Fibroblast of the aortic adventitia (primary cell): ENCODE data around the gene AOC1. TPM values are rescaled to one million over a fixed set of nuclear protein-coding genes. Genes with fewer than 3 reads are reported as not detected.

Source experiments
- DNase-seq: peaks from one replicate; pipeline ENCODE4 v3.0.0-alpha.2; 2010; ENCODE audit warnings: low read depth
- H3K4me3 ChIP-seq: 2 replicates; pipeline ENCODE4 v1.5.1; 2011; ENCODE audit warnings: low read depth, mild to moderate bottlenecking, control low read depth, low read length, moderate library complexity
- total RNA-seq: library from RNA; depleted of rRNA; stranded (reverse); fragments of >200 nt; gene quantifications from 2 replicates; pipeline ENCODE4 v1.2.3, GENCODE V29; 2012; ENCODE audit warnings: low replicate concordance
- TF ChIP-seq, protein P1 (sequence below): IDR thresholded peaks from 2 replicates; pipeline ENCODE4 v1.5.1; 2011; ENCODE audit warnings: mild to moderate bottlenecking, low read length, control low read depth, inconsistent platforms; ENCODE audit not compliant: insufficient read depth

Gene AOC1
- total RNA-seq, 1 donor, result not detected

DNA sequence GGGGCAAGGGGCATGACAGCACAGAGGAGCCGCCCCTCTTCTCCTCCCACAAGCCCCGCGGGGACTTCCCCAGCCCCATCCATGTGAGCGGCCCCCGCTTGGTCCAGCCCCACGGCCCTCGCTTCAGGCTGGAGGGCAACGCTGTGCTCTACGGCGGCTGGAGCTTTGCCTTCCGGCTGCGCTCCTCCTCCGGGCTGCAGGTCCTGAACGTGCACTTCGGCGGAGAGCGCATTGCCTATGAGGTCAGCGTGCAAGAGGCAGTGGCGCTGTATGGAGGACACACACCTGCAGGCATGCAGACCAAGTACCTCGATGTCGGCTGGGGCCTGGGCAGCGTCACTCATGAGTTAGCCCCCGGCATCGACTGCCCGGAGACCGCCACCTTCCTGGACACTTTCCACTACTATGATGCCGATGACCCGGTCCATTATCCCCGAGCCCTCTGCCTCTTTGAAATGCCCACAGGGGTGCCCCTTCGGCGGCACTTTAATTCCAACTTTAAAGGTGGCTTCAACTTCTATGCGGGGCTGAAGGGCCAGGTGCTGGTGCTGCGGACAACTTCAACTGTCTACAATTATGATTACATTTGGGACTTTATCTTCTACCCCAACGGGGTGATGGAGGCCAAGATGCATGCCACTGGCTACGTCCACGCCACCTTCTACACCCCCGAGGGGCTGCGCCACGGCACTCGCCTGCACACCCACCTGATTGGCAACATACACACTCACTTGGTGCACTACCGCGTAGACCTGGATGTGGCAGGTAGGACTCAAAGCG is 5.1 kb downstream of the AOC1 start:
- TF ChIP-seq, protein P1, sequence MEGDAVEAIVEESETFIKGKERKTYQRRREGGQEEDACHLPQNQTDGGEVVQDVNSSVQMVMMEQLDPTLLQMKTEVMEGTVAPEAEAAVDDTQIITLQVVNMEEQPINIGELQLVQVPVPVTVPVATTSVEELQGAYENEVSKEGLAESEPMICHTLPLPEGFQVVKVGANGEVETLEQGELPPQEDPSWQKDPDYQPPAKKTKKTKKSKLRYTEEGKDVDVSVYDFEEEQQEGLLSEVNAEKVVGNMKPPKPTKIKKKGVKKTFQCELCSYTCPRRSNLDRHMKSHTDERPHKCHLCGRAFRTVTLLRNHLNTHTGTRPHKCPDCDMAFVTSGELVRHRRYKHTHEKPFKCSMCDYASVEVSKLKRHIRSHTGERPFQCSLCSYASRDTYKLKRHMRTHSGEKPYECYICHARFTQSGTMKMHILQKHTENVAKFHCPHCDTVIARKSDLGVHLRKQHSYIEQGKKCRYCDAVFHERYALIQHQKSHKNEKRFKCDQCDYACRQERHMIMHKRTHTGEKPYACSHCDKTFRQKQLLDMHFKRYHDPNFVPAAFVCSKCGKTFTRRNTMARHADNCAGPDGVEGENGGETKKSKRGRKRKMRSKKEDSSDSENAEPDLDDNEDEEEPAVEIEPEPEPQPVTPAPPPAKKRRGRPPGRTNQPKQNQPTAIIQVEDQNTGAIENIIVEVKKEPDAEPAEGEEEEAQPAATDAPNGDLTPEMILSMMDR, result no peak
- H3K4me3 ChIP-seq, result no peak overlapping the region
- DNase-seq, result no peak

DNA sequence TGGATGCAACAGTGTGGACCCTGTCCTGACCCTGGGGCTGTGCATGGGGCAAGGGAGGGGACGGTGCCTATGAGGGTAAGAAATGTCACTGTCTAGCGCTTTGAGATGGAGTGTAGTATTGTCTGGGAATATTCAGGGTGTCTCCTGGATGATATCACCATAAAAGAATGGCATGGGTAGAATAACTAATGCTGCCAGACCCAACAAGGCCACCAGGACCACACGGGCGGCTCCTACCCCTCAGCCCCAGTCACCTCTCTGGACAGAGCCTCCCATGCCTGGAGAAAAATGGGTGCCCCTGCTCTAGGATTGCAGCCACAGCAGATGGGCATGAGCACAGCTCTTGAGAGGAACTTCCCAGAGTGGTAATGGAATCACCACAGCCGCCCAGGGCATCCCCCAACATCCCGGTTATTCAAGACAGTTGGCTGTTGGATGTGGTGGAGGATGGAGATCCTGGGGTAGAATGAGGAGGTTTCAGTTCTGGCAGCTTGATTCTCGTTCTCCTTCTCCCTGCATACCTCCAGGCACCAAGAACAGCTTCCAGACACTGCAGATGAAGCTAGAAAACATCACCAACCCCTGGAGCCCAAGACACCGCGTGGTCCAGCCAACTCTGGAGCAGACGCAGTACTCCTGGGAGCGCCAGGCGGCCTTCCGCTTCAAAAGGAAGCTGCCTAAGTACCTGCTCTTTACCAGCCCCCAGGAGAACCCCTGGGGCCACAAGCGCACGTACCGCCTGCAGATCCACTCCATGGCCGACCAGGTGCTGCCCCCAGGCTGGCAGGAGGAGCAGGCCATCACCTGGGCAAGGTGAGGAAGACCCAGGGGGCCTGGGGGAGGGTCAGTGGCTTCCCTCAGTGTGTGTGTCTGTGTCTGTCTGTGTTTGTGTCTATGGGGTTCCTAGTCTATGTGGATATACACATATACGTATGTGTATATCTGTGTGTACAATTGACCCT is 6.2 kb downstream of the AOC1 start:
- TF ChIP-seq, protein P1, result no peak
- no peak overlapping the region for H3K4me3 ChIP-seq
- no peak for DNase-seq

DNA sequence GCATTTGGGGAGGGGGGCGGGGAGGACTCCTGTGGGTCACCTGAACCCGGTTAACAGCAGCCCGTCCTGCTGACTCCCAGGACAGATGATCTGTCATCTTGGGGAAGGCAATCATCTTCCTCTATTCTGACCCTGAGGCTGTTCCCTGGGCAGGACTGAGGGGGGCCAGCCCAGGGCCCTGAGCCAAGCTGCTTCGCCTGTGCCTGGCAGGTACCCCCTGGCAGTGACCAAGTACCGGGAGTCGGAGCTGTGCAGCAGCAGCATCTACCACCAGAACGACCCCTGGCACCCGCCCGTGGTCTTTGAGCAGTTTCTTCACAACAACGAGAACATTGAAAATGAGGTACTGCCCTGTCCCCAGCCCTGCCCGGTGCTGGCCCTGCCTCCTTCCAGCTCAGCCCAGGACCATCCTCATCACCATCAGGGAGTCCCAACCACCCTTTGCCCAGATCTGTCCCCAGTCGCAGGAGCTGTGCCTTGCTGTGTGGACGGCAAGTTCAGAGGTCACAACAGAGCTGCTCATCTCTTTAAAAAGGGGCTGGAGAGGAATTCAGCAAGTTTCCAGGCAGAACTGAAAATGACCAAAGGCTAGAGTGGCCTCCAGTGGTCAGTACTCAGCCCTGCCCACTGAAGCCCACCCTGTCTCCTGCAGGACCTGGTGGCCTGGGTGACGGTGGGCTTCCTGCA is 8.1 kb downstream of the AOC1 start:
- TF ChIP-seq, protein P1, result no peak
- H3K4me3 ChIP-seq, result no peak overlapping the region
- no peak for DNase-seq

DNA sequence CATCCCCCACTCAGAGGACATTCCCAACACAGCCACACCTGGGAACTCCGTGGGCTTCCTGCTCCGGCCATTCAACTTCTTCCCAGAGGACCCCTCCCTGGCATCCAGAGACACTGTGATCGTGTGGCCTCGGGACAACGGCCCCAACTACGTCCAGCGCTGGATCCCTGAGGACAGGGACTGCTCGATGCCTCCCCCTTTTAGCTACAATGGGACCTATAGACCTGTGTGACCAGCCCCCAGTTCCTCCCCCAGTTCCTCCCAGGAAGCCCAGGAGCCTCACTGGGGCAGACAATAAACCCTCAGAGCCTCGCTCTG is 8.6 kb downstream of the AOC1 start:
- TF ChIP-seq, protein P1, result no peak

DNA sequence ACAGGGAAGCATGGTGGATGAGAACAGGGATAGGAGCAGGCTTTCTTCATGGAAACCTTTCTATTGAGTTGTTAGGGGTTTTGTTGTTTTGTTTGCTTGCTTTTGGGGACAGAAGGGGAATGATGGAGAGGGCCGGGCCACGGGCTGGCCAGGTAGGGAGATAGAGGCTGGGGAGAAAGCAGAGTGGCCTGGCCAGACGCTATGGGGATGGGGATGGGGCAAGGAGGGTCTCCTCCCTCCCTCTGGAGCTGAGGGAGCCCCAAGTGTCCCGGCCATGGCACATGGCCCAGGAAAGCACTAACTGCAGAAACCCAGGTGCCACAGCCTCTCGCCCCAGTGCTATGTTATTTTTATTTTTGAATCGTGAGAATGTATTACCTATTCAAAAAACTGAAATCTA is 10.0 kb downstream of the AOC1 start:
- H3K4me3 ChIP-seq, result no peak overlapping the region
- DNase-seq, result no peak
- TF ChIP-seq, protein P1, result no peak

More for the DNA sequence above, 8.6 kb downstream of the AOC1 start:
- H3K4me3 ChIP-seq, result no peak overlapping the region
- no peak for DNase-seq

DNA sequence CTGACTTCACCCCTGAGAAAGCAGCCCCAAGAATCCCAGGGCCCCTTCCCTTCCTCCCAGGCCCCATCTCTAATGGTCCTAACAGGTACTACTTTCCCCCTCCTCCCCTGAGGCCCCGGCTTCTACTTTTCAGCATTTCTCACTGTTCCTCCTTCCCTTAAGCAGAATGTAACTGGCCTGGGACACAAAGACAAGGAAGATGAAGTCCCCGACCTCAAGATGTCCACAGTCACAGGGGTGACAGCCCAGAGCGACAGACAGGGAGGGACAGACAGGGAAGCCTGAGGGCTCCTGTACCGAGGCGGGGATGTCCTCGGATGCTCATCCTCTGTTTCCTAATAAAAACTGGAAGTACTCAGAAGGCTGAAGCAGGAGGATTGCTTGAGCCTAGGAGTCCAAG is 11.6 kb downstream of the AOC1 start:
- TF ChIP-seq, protein P1, result no peak
- DNase-seq, result no peak
- H3K4me3 ChIP-seq, result no peak overlapping the region
